ENCODE measurements around the gene GIT2. TPM values are rescaled to one million over a fixed set of nuclear protein-coding genes. Genes with fewer than 3 reads are reported as not detected.
"Not testable (repeated sequence)": the region's sequence is repeated elsewhere in the genome, so short reads cannot be mapped to it uniquely, and the experiment has no call there.

Gene GIT2
- polyA plus RNA-seq, 1 donor from 2014 or later: 93.4 TPM

DNA sequence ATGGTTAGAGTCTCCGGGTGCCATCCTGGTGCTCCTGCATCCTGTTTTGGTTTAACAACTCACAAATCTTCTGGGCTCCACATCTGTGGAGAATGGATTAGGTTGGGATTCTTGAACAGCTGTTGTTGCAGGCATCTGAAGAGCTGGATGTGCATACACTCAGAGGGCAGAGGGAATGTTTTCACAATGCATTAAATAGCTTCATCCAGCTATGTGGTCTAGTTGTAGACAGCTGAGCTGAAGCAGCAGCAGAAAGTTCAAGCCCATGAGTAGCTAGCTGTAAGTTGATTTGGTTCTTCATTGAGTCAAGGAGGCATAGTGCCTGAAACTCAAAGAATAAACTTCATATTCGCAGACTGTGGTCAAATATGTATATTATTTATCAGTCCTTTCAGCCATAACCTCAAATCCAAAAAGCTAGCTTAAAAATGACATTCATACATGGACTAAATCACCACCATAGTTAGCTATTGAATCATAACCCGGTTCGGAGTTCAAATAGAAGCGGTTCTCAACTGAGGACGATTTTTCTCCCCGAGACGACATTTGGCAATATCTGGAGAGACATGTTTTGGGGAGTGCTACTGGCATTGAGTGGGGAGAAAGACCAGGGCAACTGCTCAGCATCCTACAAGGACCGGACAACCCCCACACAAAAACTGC lies 2.2 kb upstream of the GIT2 start:
- Mint-ChIP-seq H3K27ac (peak overlapping the region; percentile 86 to 100 (median 98)), H3K27me3 (no peaks in the 10 kb centered on the region), H3K4me1 (peaks cover 48 to 53% (median 49%) of the 10 kb centered on the region in 3 donors), H3K9me3 (no peaks in the 10 kb centered on the region), H3K36me3 (peaks cover 6% of the 10 kb centered on the region), H3K4me3 (peak overlapping the region; percentile 92 to 99 (median 94))

DNA sequence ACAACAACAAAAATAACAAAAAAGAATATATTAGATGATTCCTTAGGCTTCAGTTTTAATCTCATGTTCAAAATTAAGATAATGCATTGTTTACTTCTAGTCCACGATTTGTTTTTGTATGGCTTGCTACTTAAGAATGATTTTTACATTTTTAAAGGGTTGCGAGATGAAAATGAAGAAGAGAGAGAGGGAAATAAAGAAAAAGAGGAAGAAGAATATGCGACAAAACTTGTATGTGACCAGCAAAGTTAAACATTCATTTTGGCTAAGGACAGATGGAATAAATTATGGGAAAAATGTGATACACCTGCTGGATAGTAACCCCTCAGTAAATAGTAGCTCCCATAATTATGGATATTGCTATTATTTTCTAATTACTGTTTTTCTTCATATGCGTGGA lies 1.2 kb upstream of the GIT2 start:
- Mint-ChIP-seq H3K27me3 (no peaks in the 10 kb centered on the region), H3K27ac (peak overlapping the region in 2 of 3 donors; percentile 33 to 86), H3K9me3 (no peaks in the 10 kb centered on the region), H3K4me3 (peak overlapping the region; percentile 81 to 99 (median 92)), H3K4me1 (peaks cover 44 to 46% (median 46%) of the 10 kb centered on the region in 3 donors), H3K36me3 (peaks cover 1% of the 10 kb centered on the region)

DNA sequence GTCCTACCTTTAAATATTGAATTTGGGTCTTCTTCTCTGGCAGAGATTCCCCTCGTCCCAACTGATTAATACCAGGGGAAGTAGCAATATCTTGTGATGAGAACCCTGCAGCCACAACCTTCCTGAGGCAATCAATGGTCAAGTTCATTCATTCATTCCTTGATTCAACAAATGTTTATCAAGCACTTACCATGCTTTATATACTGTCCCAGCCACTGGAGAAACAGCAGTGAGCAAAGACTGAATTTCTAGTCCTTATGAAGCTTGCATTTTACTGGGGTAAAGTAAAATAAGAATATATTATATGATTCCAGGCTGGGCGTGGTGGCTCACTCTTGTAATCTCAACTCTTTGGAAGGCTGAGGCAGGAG lies 300 bp upstream of the GIT2 start:
- peaks cover 1% of the 10 kb centered on the region for H3K36me3 Mint-ChIP-seq
- peaks cover 44 to 46% (median 45%) of the 10 kb centered on the region in 3 donors for H3K4me1 Mint-ChIP-seq
- peak overlapping the region; percentile 86 to 97 (median 92) for H3K27ac Mint-ChIP-seq
- H3K4me3 Mint-ChIP-seq: peak overlapping the region; percentile 92 to 99 (median 95)
- H3K9me3 Mint-ChIP-seq: no peaks in the 10 kb centered on the region
- no peaks in the 10 kb centered on the region for H3K27me3 Mint-ChIP-seq

DNA sequence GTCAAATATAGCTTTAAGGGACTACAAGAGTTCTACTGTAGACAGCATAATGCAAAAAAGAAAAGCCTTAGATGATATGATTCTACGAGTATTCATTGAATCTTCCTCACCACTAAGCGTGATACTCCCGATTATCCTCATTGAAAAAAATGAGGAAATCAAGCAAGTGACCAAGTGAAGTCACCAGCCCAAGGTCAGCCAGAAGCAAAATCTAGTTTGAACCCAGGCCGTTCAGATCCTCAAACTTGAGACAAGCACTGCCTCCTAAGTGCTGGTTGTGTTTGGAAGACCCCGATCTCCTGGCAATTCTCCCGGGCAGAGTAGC lies 845 bp downstream of the GIT2 start:
- H3K36me3 Mint-ChIP-seq: peaks cover 2% of the 10 kb centered on the region
- H3K4me1 Mint-ChIP-seq: peaks cover 44 to 49% (median 45%) of the 10 kb centered on the region in 3 donors
- H3K9me3 Mint-ChIP-seq: no peaks in the 10 kb centered on the region
- no peaks in the 10 kb centered on the region for H3K27me3 Mint-ChIP-seq
- H3K27ac Mint-ChIP-seq: peak overlapping the region; percentile 86 to 97 (median 97)
- peak overlapping the region; percentile 92 to 99 (median 95) for H3K4me3 Mint-ChIP-seq

DNA sequence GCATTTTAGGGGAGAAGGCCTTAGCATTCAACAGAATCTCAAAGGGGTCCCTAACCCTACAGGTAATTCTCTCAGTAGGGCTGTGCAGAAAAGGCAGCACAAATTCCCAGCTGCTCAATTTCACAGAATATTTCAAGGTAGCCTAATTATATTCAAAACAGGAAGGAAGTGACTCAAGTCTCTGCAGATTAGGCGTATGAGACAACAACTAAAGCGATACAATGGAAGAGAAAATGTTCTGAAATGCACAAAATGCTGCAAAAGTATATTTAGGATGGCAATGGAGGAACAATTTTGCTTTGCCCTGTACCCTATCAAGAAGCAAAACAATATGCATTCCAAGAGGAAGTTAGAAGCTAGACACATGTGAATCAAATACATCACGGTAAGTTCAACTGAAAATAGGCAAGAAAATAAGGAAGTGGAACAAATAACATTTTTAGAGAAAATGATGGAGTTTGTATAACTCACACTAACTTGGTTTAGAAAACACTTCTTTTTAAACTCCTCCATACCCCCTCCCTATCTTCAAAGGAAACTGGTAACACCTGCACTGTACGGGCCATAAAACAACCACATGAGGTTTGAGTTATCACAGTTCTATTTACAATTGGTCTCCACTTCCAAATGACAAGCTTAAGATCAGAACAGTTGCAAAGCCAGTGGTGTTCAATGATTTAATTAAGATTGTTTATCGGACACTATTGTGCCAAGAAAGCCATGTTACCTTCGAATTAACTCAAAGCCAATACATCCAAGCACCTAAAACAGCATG lies 1.6 kb downstream of the GIT2 start:
- Mint-ChIP-seq H3K4me1 (peaks cover 44 to 51% (median 47%) of the 10 kb centered on the region in 3 donors), H3K36me3 (peaks cover 2% of the 10 kb centered on the region), H3K4me3 (peak overlapping the region; percentile 92 to 99 (median 95)), H3K9me3 (no peaks in the 10 kb centered on the region), H3K27ac (peak overlapping the region; percentile 86 to 97 (median 97)), H3K27me3 (no peaks in the 10 kb centered on the region)

DNA sequence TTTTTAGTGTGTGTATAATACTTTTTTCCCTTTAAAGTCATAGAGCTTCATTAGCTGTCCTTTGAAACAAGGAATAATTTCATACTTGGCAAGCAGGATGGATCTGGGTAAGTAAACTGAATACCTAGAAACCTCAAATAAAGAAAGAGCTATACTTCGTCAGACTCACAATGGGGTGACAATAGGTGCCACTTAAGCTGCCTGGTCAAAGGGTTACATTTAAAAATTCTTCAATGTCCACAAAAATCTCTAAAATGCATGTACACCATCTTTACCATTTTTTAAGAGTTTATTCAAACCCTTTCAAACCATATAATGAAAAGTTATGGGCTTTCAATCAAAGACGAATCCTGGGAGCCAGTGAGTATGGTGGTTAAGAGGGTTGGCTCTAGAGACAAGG lies 3.1 kb downstream of the GIT2 start:
- Mint-ChIP-seq H3K4me3 (peak overlapping the region in 1 of 4 donors; percentile 44), H3K27ac (peak overlapping the region in 1 of 3 donors; percentile 64), H3K36me3 (peaks cover 2% of the 10 kb centered on the region), H3K9me3 (no peaks in the 10 kb centered on the region), H3K27me3 (no peaks in the 10 kb centered on the region), H3K4me1 (peaks cover 38 to 50% (median 40%) of the 10 kb centered on the region in 3 donors)

DNA sequence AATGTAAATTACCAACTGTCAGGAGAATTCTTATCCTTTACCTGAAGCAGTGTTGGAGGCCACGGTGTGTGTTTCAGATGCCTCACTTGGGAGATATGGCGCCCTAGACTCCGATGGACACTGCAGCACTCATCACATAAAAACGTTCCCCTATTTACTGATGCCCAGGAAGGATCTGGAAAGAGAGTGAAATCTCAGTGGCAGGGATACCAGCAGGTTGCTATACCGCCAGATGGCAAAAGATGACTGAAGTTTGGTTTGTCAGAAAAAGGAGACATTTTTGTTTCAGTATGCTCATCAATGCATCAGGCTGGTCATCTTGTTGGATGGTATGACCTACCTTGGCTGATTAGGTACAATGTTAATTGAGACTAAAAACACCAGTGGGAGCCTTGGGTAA lies 4.6 kb downstream of the GIT2 start:
- H3K9me3 Mint-ChIP-seq: no peaks in the 10 kb centered on the region
- H3K27ac Mint-ChIP-seq: peak overlapping the region in 1 of 3 donors; percentile 85
- peaks cover 5% of the 10 kb centered on the region for H3K36me3 Mint-ChIP-seq
- H3K4me3 Mint-ChIP-seq: peak overlapping the region in 2 of 4 donors; percentile 22 to 28
- no peaks in the 10 kb centered on the region for H3K27me3 Mint-ChIP-seq
- H3K4me1 Mint-ChIP-seq: peaks cover 29 to 40% (median 31%) of the 10 kb centered on the region in 3 donors

DNA sequence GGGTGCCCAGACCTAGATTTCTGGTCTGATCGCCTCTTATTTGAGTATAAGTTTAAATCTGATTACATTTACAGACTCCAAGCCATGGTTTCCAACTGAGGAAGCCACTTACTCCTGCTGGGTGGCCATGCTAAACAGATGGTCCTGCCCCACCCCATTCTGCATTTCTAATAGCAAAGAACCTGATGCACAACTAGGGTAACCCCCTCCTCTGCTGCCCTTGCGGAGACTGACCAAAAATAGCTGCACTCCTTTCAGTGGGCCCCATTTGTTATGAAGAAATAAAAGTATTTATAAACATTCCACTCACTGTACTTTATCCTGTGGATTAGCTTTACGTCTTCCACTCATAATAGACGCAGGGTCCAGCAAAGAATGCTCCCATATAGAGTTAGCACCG lies 6.8 kb downstream of the GIT2 start:
- H3K9me3 Mint-ChIP-seq: no peaks in the 10 kb centered on the region
- H3K27ac Mint-ChIP-seq: peak overlapping the region in 2 of 3 donors; percentile 33 to 62
- peaks cover 17 to 34% (median 18%) of the 10 kb centered on the region in 3 donors for H3K4me1 Mint-ChIP-seq
- no peak overlapping the region for H3K4me3 Mint-ChIP-seq
- no peaks in the 10 kb centered on the region for H3K27me3 Mint-ChIP-seq
- H3K36me3 Mint-ChIP-seq: peaks cover 5% of the 10 kb centered on the region

DNA sequence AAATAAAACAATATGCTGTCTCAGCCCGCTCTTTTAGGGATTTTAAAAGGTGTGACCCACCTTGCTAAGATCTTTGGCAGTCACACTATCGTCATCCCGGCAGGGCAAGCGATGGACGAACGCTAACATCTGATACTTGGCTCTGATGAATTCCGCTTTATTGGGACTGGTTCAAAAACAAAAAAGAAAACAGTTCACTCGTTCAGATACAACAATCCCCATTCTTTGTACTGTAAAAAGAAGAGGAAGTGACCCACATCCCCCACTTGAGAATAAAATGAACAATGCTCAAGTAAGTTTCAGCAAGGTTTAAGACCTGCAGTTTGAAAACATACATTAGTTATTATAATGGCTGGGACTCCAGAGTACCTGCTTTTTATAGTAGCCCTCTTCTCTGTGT lies 7.3 kb downstream of the GIT2 start:
- H3K9me3 Mint-ChIP-seq: no peaks in the 10 kb centered on the region
- H3K4me1 Mint-ChIP-seq: peaks cover 14 to 30% (median 15%) of the 10 kb centered on the region in 3 donors
- H3K27me3 Mint-ChIP-seq: no peaks in the 10 kb centered on the region
- peaks cover 5% of the 10 kb centered on the region for H3K36me3 Mint-ChIP-seq
- peak overlapping the region in 2 of 3 donors; percentile 33 to 62 for H3K27ac Mint-ChIP-seq
- no peak overlapping the region for H3K4me3 Mint-ChIP-seq

DNA sequence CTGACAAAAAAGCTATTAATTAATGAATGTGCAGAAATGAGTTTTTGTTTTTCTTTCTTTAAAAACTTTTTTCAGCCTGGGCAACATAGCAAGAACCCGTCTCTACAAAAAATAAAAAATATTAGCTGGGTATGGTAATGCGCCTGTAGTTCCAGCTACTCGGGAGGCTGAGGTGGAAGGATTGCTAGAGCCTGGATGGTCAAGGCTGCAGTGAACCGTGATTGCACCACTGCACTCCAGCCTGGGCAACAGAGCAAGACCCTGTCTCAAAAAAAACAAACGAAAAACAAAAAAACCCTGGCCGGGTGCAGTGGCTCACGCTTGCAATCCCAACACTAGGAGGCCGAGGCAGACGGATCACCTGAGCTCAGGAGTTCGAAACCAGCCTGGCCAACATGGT lies 7.9 kb downstream of the GIT2 start:
- Mint-ChIP-seq H3K27me3 (no peaks in the 10 kb centered on the region), H3K4me3 (no peak overlapping the region), H3K4me1 (peaks cover 11 to 25% (median 13%) of the 10 kb centered on the region in 3 donors), H3K36me3 (peaks cover 5% of the 10 kb centered on the region), H3K9me3 (no peaks in the 10 kb centered on the region), H3K27ac (no peak overlapping the region)

DNA sequence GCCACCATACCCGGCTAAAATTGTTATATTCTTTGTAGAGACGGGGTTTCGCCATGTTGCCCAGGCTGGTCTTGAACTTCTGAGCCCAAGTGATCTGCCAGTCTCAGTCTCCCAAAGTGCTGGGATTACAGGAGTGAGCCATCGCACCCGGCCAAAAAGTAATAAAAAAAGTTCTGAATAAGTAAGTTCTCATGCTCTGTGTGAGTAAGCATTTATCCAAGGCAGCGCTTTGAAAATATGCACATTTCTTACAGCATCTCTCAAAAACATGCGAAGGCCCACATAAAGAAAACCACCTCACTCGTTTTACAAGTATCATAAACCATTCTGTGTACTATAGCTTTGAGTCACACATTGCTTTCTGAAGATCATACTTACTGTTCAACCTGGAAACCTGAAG lies 8.6 kb downstream of the GIT2 start:
- H3K4me3 Mint-ChIP-seq: peak overlapping the region in 1 of 4 donors; percentile 32
- H3K4me1 Mint-ChIP-seq: peaks cover 8 to 20% (median 11%) of the 10 kb centered on the region in 3 donors
- H3K27ac Mint-ChIP-seq: no peak overlapping the region
- H3K36me3 Mint-ChIP-seq: peaks cover 5% of the 10 kb centered on the region
- H3K9me3 Mint-ChIP-seq: no peaks in the 10 kb centered on the region
- no peaks in the 10 kb centered on the region for H3K27me3 Mint-ChIP-seq

DNA sequence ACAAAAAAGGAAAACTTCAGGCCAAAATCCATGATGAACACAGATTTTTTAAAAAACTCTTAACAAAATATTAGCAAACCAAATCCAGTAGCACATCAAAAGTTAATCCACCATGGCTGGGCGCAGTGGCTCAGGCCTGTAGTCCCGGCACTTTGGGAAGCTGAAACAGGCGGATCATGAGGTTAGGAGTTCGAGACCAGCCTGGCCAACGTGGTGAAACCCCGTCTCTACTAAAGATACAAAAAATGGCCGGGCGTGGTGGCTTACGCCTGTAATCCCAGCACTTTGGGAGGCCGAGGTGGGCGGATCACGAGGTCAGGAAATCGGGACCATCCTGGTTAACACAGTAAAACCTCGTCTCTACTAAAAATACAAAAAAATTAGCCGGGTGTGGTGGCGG lies 9.9 kb downstream of the GIT2 start:
- not testable (repeated sequence) for H3K27me3 Mint-ChIP-seq, H3K36me3 Mint-ChIP-seq, H3K4me3 Mint-ChIP-seq, H3K9me3 Mint-ChIP-seq
- Mint-ChIP-seq H3K4me1 (peaks cover 1 to 14% (median 5%) of the 10 kb centered on the region in 3 donors), H3K27ac (peak overlapping the region in 1 of 3 donors; percentile 23)

DNA sequence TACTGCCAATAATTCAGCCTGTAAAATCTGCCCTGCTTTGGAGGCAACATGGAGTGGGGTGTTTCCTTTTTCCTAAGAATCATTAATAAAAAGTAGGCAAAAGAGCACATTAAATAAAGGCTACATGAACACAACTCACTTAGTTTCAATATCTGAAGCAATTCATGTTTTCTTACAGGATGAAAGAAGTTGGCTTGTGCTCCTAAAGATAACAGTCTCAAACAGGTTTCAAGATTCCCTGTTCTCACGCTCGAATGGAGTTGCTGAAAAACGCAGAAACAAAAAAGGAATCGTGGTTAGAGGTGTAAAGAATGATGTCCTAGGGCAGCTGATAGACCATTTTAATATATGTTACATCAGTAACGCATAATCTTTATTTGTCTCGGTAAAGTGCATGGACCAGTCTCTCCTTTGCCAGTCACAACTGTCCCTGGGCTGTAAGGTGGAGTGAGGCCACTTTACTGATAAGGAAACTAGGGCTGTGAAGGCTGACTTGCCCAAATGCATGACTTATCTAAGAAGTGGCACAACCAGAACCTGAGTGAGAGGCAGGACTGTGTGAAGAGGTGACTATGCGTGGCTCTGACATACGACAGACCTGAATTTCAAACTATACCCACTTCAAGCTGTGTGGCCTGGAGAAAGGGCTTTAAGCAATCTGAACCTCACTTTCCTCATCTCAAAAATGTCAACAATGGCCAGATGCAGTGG lies 12.6 kb downstream of the GIT2 start:
- no peak overlapping the region for H3K4me3 Mint-ChIP-seq
- peak overlapping the region in 1 of 3 donors; percentile 21 for H3K27ac Mint-ChIP-seq
- H3K27me3 Mint-ChIP-seq: no peaks in the 10 kb centered on the region
- H3K9me3 Mint-ChIP-seq: no peaks in the 10 kb centered on the region
- H3K4me1 Mint-ChIP-seq: peaks cover 0 to 9% (median 3%) of the 10 kb centered on the region in 3 donors
- peaks cover 8% of the 10 kb centered on the region for H3K36me3 Mint-ChIP-seq

DNA sequence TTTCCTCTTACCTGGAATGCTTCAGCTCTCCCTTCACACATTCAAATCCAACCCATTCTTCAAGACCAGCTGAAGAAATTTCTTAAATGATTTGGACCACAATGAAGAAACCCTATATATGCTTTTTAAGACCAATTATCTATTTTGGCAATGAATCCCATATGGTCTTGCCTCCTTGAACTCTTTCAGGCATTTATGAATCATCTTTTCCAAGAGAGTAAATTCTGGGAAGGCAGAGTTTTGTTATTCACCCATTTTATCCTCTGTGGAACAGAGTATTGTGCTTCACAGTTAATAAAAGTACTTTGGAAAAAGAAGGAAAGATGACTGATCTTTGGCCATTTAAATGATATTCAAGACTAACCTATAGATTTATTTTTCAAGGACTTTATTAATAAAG lies 14.0 kb downstream of the GIT2 start:
- Mint-ChIP-seq H3K27ac (peak overlapping the region in 2 of 3 donors; percentile 1 to 20), H3K4me1 (peaks cover 1 to 11% (median 7%) of the 10 kb centered on the region in 3 donors), H3K36me3 (peaks cover 8% of the 10 kb centered on the region), H3K4me3 (no peak overlapping the region), H3K27me3 (no peaks in the 10 kb centered on the region), H3K9me3 (no peaks in the 10 kb centered on the region)

DNA sequence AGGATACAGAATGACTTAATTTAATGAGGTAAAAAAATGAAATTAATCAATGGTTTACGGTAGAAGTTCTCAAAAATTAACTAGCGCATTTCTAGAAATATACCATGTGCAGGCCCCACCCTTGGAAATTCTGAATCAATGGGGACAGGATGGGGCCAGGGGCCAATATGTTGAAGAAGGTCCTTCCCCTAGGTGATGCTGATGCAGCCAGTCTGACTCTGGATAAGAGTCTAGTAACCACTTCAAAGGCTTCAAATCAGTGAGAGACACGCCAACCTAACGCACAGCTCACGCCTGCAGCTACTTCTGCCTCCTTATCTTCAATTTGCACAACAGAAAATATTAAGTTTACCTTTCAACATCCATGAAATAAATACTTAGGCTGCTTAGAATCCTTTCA lies 14.9 kb downstream of the GIT2 start:
- Mint-ChIP-seq H3K36me3 (peaks cover 8% of the 10 kb centered on the region), H3K27ac (no peak overlapping the region), H3K27me3 (no peaks in the 10 kb centered on the region), H3K9me3 (no peaks in the 10 kb centered on the region), H3K4me1 (peaks cover 3 to 11% (median 7%) of the 10 kb centered on the region in 3 donors), H3K4me3 (no peak overlapping the region)

All from IgD-negative memory B cell (primary cell).